G401.6 (cell line): ENCODE results near the gene MRTFA.

ENCODE experiments used
- FAIRE-seq: peaks from 2 replicates; lab custom pipeline; 2012; peaks lifted over from hg19 to GRCh38; lab: Jason Lieb, UNC

MRTFA gene

DNA sequence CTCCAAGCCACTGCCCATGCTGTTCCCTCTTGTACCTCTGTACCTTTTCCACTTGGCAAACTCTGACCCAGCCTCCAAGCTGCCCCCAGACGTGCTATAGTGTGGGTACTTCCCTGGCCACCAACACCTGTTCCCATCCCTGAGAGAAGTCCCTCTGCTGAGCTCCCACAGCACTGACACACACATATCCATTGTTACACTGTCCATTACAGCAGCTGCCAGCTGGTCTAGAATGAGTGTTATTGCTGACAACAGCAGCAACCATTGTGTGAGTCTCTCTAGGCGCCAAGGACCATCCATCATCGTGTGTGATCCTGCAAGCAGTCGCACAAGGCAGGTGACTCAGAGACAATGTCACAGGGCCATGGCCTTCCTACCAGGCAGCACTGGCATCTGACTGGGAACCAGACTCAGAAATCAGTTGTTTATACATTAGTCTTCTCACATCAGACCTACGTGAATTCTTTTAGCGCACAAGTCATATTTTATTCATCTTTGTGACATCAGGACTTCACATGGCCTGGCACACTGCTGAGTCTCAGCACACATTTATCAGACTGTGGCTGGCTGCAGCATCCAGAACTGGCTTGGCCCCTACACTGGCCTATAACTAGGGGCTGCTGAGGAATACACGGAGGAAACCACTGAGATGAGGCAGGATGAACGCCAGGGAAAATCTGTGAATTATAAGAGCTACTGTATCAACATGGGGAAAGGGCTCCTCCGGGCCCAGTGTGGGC is 209.8 kb downstream of the MRTFA start:
- FAIRE-seq: no peak

DNA sequence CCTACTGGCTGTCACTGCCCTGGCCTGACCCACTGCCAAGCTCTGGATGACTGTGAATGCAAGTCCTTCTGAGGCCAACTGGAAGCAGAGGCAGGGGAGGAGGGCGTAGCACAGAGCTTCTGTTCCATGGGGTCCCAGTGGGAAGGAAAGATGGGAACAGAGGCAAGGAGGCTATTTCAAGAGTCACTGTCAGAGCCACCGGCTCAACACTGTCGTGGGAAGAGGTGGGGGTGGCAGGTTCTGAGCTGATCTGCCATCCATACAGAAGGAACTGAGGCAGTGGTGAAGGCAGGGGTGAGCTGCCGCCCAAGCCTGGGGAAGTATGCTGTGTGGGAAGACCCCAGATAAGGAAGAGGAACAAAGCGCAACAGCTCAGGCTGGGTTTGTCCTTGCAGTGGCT is 211.4 kb downstream of the MRTFA start:
- FAIRE-seq: no peak

DNA sequence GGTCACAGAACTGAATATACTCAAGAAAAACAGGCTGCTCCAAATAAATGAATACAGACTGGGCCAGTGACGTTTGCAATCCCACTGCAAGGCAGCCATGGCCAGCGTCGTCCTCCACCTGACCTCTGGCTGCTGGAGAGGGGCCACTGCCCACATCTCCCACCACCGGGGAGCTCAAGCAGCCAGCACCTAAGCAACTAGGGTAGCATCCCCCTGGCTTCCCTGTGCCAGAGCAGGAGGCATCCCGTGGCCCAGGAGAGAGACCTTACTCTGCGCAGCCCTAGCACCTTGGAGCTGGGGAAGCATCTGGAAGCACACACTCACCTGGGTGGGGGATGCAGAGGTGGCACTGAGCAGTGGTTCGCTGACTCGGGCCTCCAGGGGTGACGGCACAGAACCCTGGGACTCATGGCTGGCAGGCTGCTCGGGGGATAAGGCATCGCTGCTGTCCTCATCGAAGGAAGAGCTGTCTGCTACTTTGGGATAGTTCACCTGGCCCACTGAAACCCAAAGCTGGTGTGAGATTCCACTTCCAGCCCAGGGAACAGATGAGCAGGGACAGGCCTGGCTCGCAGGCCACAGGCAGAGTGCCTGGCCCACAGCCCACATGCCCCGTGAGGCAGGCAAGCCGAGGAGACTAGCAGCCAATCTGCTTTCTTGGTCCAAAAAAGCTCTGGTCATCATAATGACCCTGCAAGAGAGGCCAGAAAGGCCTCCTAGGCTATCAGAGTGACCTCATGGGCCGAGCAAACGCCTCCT is 212.5 kb downstream of the MRTFA start:
- FAIRE-seq: no peak

DNA sequence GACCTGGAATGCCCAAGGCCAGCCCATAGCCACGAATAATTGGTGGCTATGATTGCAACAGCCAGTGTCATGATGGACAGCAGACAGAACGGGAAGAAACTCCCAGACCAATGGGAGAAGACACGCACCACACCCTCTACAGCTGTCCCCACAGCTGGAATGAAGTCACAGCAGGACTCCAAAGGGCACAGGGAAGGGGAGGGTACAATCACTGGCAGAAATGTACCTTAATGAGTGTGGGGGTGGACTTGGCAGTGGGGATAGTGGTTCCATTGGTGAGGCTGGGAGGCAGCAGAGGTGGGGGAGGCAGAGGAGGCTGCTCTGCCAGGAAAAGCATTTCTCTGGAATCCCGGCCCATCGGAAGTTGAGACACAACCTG is 213.2 kb downstream of the MRTFA start:
- FAIRE-seq: no peak

DNA sequence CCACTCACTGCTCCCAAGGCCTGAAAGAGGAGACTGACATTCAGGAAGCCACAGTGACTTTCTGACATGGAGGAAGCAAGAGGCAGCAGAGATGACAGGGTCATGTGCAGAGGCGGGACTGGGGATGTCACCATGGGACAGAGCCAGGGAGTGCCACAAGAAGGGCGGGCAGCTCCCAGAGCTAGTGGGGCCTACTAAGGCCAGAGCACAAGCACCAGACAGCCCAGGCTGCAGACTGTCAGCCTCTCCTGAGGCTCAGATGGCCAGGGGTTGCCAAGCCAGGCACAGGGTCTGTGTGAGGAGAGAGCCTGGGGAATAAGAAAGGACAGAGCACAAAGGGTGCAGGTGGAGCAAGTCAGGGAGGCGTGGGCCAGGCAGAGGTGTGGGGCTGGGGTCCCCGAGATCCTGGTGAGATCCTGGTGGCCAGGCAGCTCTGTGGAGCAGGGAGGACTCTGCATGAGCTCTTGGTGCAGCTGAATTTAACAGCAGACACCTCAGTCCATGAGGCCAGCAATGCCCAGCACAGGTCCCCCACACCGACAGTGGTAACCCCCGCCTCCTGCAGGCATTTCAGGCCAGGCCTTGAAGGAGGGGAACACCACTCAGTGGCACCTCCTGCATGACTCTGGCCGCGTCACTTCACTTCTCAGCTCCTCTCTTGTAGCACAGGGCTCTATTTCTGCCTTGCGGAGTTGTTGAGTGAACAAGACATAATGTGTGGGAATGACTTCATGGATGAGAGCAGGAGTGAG is 213.8 kb downstream of the MRTFA start:
- FAIRE-seq: no peak

DNA sequence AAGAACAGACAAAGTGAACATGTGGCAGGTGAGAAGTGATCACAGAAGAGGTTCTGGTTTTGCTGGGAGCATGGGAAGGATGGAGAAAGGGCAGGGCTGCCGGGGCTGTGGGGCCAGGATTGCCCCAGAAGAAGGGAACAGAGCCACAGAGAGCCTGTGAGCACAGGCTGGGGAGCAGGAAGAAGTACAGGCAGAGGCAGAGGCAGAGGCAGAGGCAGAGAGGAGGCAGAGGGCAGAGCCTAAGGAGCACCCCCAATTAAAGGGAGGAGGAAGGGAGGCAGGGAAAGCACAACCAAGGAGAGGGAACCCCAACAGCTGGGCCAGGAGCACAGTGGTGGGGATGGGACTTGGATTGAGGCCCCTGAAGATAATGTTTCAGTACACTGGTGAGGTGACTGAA is 214.6 kb downstream of the MRTFA start:
- no peak for FAIRE-seq

DNA sequence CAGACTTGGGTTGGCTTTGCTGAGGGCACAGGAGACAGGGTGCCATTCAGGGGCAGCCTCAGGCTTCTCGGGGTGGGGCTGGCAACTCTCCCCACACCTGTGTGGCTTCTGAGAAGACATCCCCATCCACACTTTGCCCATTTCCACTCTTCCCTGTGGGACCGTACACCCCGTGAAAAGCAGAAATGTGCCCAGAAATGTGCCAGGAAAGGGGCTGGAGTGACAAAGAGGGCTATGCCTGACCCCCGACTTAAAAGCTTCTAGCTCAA is 215.5 kb downstream of the MRTFA start:
- no peak for FAIRE-seq

DNA sequence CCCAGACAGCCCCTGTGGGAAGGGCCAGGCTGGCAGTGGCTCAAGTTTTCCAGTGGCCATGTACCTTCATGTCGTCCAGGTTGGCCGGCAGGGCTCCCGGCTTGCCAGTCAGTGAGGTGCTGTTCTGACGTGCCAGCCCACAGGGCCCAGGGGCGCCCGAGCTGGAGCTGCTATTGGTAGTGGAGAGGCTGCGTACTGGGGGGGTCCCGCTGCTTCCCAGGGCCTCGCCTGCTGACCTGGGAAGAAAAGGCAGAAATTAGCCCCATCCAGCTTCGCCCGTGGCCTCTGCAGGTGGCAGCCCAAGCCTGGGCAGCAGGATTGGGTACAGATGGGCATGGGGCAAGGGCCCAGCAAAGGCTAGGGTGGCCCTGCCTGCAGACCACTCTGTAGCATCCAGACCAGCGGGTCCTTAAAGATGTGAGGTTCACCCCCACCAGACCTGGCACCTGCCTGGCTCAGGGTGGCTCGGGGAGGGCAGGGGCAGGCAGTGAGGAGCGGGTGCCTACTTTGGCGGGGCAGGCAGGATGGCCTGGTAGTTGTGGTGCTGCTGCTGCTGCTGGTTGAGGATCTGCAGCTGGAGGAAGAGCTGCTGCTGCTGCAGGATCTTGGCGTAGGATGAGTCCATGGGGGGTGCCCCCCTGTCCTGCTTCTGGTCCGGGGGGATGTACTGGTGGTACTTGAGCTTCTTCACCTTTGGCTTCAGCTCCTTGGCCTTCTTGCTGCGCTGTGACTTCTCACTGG is 216.0 kb downstream of the MRTFA start:
- FAIRE-seq: no peak

DNA sequence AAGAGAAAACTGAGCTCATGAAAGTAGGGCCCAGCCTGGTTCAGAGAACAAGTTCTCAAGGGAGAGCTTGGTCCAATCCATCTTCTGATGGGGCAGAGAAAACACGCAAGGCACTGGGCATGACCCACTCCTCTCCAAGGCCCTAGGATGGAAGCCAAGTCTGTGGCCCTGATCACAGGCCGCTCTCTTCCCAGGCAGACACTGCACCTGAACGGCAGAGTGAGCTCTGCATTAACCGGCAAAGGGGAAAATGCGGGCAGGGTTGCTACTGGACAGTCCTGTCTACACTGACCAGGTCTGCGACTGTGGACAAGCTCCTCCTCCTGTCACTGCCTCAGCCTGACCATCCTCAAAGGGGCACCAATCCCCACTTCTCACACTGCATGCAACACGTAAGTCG is 216.8 kb downstream of the MRTFA start:
- FAIRE-seq: no peak

DNA sequence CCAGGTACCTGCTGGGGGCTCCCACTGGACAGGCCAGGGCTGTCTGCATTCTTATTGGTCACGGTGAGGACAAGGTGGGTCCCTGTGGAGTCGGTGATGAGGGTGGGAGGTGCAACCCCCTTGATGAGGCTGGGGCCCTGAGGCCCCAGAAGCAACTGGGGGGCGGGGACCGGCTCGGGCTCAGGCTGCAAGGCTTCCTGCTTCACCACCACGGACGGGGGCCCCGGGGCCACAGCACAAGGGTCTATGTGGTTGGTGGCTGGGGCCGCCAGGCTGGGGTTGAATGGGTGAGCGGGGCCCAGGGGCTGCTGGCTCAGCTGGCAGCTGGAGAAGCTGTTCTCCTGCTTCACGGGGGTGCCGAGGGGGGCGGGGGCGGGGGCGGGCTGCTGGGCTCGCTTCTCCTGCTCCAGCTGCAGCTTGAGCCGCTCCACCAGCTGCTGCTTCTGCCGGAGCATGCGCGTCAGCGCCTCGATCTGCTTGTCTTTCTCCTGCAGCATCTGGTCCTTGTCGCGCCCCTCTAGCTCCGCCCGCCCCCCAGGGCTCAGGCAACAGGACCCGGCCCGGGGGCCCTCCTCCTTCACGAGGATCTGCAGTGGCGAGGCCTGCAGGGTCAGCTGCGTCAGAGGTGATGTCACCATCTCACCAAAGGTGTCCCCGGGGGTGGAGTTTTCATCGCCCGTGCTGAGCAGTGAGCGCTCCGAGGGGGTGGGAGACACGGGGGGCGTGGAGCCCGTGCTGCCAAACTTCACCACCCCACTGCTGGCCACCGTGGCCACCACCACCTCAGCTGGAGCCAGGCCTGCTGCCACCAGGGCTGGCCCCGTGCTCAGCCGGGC is 217.9 kb downstream of the MRTFA start:
- FAIRE-seq: no peak

DNA sequence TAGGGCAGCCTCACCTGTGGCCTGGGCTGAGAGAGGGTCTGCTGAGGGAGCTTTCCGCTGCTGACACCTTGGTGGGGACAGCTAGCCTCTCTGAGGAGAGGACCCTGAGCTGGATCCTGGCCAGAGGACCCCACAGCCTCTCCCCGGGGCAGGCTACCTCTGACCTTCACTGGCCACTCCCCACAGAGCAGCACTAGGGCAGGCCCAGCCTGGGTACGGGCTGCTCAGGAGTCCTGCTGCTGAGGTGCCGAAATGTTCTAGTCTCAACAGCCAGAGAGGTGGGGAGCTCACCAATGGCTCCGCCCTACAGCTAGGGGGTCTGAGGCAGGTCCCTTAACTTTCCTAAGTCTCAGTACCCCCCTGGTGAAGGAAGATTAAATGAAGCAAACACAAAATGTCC is 218.6 kb downstream of the MRTFA start:
- FAIRE-seq: no peak

DNA sequence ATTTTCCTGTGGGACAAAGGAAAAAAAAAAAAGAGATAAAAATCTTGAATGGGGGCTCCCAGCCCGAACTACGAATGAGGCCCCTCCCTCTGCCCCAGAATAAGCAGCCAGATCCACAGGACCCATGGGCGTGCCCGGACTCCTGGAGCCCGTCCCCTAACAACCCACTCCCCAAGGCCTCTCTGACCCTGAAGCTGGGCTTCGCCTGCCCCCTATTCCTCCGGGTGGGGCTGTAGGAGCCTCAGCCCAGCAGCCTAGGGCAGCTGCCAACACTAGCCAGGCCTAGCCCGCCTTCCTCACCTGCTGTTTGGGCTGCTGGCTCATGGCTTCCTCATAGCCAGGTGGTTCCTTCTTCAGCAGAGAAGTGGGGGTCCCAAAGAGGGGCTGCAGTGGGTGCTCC is 219.5 kb downstream of the MRTFA start:
- FAIRE-seq: no peak

DNA sequence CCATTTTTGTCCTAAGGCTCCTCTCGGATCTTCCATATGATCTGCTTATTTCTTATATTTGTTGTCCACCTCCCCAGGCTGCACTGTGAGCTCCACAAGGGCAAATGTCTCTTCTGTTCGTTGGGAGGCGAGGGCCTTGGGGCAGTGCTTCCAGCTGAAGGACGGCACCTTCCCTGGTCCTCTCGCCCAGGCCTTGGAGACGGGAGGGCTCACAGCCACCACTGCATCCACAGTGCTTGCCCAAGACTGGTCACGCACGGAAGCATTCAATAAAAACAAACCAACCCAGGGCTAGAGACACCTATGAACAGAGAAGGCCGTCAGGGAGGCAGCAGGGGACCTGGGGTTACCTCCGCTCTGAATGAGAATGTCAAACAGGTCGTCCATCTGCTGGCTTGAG is 219.9 kb downstream of the MRTFA start:
- no peak for FAIRE-seq

DNA sequence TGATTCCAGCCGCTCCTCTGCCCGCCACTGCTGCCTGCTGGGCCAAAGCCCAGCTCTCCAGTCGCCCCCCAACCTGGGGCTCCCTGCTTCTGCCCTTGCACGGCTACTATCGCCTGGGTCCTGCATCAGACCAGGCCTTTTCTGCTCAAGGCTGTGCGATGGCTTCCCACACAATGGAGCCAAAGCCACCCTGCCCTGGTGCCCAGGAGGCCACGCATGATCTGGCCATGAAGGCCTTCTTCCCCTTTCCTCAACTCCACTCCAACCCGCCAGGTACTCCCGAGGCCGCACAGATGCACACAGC is 220.3 kb downstream of the MRTFA start:
- no peak for FAIRE-seq

DNA sequence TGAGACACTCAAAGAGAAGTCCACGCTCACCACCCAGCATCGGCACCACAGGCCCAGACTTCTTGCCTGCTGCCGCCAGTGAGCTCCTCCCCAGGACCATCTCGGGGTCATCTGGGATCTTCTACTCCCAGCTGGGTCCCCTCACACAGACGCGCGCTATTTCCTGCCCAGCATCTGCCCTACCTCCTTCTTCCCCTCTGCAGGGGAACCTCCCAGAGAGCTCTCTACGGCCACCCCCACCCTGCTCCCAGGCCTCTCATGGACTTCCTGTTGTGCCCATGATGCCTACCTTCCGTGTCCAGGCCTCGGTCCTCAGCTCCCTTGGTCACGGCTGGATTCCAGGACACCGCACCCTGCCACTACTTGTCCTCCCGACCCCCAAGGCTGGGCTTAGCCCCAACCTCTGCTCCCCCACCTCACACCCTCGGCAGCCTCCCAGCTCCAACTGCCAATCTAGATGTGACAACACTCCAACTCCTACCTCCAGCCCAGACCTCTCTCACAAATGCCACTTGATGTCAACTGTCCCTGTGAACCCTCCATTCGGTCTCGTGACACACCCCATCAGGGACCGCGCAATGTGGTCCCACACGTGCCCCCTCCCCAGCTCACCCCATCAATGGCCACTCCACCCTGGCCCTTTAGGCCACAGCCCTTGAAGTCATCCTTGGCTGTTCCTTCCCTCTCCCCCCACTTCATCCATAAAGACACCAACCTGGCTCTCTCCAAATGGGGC is 220.8 kb downstream of the MRTFA start:
- no peak for FAIRE-seq

DNA sequence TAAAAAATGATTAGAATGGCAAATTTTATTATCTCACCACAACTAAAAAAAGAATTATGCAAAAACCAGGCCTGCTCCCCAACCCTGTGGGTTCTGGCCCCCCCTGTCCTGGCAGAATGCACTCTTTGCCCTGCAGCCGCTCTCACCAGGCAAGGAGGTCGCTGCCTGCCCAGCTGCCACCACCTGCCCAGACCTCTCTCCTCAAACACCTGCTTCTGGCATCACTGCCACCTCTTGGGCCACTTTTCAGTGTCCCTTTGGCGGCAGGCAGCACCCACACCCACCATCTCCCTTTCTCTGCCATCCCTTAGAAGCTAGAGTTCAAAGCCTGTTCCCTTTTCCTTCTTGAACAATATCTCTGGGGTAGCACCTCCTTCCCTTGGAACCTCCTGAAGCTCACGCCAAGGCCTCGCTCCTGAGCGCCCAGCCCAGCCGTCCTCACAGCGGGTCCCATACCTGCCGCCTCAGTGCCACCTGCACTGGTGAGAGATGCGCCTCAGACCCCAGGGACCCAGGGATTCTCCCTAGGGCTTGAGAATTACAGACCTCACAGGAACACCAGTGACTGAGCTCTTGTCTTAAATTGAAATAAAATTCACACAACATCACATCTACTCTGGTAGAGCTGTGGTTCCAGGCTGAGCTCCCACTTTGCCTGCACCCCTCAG is 221.5 kb downstream of the MRTFA start:
- no peak for FAIRE-seq

DNA sequence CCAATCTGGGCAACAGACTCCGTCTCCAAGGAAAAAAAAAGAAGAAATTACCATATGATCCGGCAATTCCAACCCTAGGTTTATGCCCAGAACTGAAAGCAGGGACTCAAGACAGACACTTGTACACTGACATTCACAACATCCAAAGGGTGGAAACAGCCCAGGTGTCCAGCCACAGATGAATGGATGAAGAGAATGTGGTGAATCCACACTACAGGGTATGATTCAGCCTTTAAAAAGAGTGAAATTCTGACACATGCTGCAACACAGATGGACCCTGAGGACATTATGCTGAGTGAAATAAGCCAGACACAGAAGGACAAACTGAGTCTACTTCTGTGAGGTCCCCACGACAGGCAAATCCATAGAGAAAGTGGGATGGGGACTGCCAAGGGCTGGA is 222.2 kb downstream of the MRTFA start:
- FAIRE-seq: no peak

DNA sequence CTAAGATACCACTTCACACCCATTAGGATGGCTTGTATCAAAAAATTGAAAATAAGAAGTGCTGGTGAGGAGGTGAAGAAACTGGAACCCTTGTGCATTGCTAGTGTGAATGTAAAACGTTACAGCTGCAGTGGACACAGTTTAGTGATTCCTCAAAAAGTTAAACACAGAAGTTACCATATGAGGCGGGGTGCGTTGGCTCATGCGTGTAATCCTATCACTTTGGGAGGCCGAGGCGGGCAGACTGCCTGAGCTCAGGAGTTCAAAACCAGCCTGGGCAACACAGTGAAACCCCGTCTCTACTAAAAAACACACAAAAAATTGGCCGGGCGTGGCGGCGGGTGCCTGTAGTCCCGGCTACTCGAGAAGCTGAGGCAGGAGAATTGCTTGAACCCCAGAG is 222.6 kb downstream of the MRTFA start:
- FAIRE-seq: no peak

DNA sequence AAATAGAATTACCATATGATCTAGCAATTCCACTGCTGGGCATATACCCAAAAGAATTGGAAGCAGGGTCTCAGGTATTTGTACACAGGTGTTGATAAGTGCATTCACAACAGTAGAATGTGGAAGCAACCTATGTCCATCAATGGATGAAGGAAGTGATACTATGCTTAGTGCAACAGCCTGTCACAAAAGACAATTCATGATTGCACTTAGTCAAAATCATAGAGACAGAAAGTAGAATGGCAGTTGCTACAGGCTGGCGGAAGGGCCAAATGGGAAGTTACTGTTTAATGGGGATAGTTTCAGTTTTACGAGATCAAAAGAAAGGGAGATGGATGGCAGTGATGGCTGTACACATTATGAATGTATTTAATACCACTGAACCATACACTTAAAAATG is 224.1 kb downstream of the MRTFA start:
- FAIRE-seq: no peak

DNA sequence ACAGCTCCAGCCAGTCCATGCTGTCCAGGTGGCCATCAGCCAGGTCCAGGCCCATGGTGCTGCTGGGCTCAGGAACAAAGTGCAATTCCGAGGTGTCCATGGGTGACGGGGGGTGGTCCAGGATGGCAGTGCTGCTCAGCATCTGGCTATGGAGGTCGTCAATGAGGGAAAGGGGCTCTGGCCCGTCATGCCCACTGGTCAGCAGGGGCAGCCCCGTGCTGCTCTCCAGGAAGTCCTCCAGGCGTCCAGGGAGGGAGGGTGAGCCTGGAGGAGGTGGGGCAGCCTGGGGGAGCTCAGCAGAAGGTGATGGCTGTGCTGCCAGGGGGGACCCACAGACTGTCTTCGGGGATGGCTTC is 225.0 kb downstream of the MRTFA start:
- FAIRE-seq: no peak
